WTC11 (cell line): ENCODE results near the gene PHRF1. TPM values are rescaled to one million over a fixed set of nuclear protein-coding genes. Genes with fewer than 3 reads are reported as not detected.

Experiments used
- AR ChIP-seq: fragments of 250-450 bp; sonication (Bioruptor Pico); IDR thresholded peaks from 2 replicates; pipeline ENCODE4 v1.9.0; 2021; ENCODE audit warnings: mild to moderate bottlenecking
- ATF2 ChIP-seq: sonication (generic); formaldehyde crosslinking; IDR thresholded peaks from 2 replicates; pipeline ENCODE4 v1.8.1; 2022; ENCODE audit warnings: low read depth, missing genetic modification reagents, borderline replicate concordance
- CBFB ChIP-seq: sonication (generic); formaldehyde crosslinking; IDR thresholded peaks from 2 replicates; pipeline ENCODE4 v1.8.1; 2022; ENCODE audit warnings: mild to moderate bottlenecking, low read depth, missing genetic modification reagents
- ESRRA ChIP-seq: sonication (generic); formaldehyde crosslinking; IDR thresholded peaks from 2 replicates; pipeline ENCODE4 v1.8.1; 2022; ENCODE audit warnings: mild to moderate bottlenecking, missing genetic modification reagents, borderline replicate concordance
- FOXJ3 ChIP-seq: sonication (generic); formaldehyde crosslinking; IDR thresholded peaks from 2 replicates; pipeline ENCODE4 v1.9.0; 2021; ENCODE audit warnings: missing genetic modification reagents, mild to moderate bottlenecking, borderline replicate concordance
- FOXP4 ChIP-seq: sonication (generic); formaldehyde crosslinking; IDR thresholded peaks from 2 replicates; pipeline ENCODE4 v1.8.0; 2022; ENCODE audit warnings: mild to moderate bottlenecking, missing genetic modification reagents
- MYBL2 ChIP-seq: sonication (generic); formaldehyde crosslinking; IDR thresholded peaks from 2 replicates; pipeline ENCODE4 v1.8.1; 2023; ENCODE audit warnings: mild to moderate bottlenecking, moderate library complexity, missing genetic modification reagents
- NFE2L1 ChIP-seq: sonication (generic); formaldehyde crosslinking; IDR thresholded peaks from 2 replicates; pipeline ENCODE4 v1.8.1; 2023; ENCODE audit warnings: missing genetic modification reagents
- NR1H2 ChIP-seq: sonication (generic); formaldehyde crosslinking; IDR thresholded peaks from 2 replicates; pipeline ENCODE4 v1.9.0; 2021; ENCODE audit warnings: mild to moderate bottlenecking, moderate library complexity, missing genetic modification reagents
- PRRX2 ChIP-seq: fragments of 250-450 bp; sonication (Bioruptor Pico); IDR thresholded peaks from 2 replicates; pipeline ENCODE4 v1.8.0; 2021; ENCODE audit warnings: mild to moderate bottlenecking
- RELA ChIP-seq: sonication (generic); formaldehyde crosslinking; IDR thresholded peaks from 2 replicates; pipeline ENCODE4 v1.8.1; 2022; ENCODE audit warnings: missing genetic modification reagents, mild to moderate bottlenecking, borderline replicate concordance
- SMAD3 ChIP-seq: sonication (generic); formaldehyde crosslinking; IDR thresholded peaks from 2 replicates; pipeline ENCODE4 v1.8.0; 2022; ENCODE audit warnings: missing genetic modification reagents, mild to moderate bottlenecking, borderline replicate concordance
- SOX15 ChIP-seq: fragments of 250-450 bp; sonication (Bioruptor Pico); IDR thresholded peaks from 2 replicates; pipeline ENCODE4 v1.9.0; 2021; ENCODE audit warnings: mild to moderate bottlenecking
- SP1 ChIP-seq: sonication (generic); formaldehyde crosslinking; conservative IDR thresholded peaks from 2 replicates; pipeline ENCODE4 v1.8.1; 2022; ENCODE audit warnings: missing genetic modification reagents
- TCF7 ChIP-seq: sonication (generic); formaldehyde crosslinking; IDR thresholded peaks from 2 replicates; pipeline ENCODE4 v1.8.0; 2022; ENCODE audit warnings: mild to moderate bottlenecking, low read depth, missing genetic modification reagents, moderate library complexity
- TEAD4 ChIP-seq: sonication (generic); formaldehyde crosslinking; IDR thresholded peaks from 2 replicates; pipeline ENCODE4 v1.8.0; 2022; ENCODE audit warnings: mild to moderate bottlenecking, missing genetic modification reagents
- TP53 ChIP-seq: sonication (generic); formaldehyde crosslinking; IDR thresholded peaks from 2 replicates; pipeline ENCODE4 v1.8.1; 2023; ENCODE audit warnings: mild to moderate bottlenecking, missing genetic modification reagents
- USF2 ChIP-seq: sonication (generic); formaldehyde crosslinking; IDR thresholded peaks from 2 replicates; pipeline ENCODE4 v1.8.1; 2023; ENCODE audit warnings: mild to moderate bottlenecking, missing genetic modification reagents, moderate library complexity
- ZBTB21 ChIP-seq: sonication (generic); formaldehyde crosslinking; IDR thresholded peaks from 2 replicates; pipeline ENCODE4 v1.8.1; 2023; ENCODE audit warnings: mild to moderate bottlenecking, missing genetic modification reagents, borderline replicate concordance
- ZNF263 ChIP-seq: sonication (generic); formaldehyde crosslinking; IDR thresholded peaks from 2 replicates; pipeline ENCODE4 v1.8.1; 2022; ENCODE audit warnings: low read depth, mild to moderate bottlenecking, moderate library complexity, missing genetic modification reagents
- ZNF396 ChIP-seq: fragments of 250-450 bp; sonication (Bioruptor Pico); IDR thresholded peaks from 2 replicates; pipeline ENCODE4 v1.8.0; 2021; ENCODE audit warnings: mild to moderate bottlenecking, moderate library complexity, borderline replicate concordance
- ZNF416 ChIP-seq: fragments of 250-450 bp; sonication (Bioruptor Pico); IDR thresholded peaks from 2 replicates; pipeline ENCODE4 v1.9.0; 2021; ENCODE audit warnings: mild to moderate bottlenecking, inconsistent platforms
- ZNF423 ChIP-seq: fragments of 250-450 bp; sonication (Bioruptor Pico); IDR thresholded peaks from 2 replicates; pipeline ENCODE4 v2.1.2; 2022; ENCODE audit warnings: mild to moderate bottlenecking, moderate library complexity
- ZSCAN18 ChIP-seq: fragments of 250-450 bp; sonication (Bioruptor Pico); IDR thresholded peaks from 2 replicates; pipeline ENCODE4 v2.1.2; 2022; ENCODE audit warnings: mild to moderate bottlenecking, moderate library complexity
- total RNA-seq: library from RNA; stranded (reverse); gene quantifications from 3 replicates; pipeline ENCODE4 v1.2.3, GENCODE V29; 2021
- TF ChIP-seq, protein P1 (sequence below): sonication (generic); formaldehyde crosslinking; conservative IDR thresholded peaks from 2 replicates; pipeline ENCODE4 v1.8.1; 2022; ENCODE audit warnings: mild to moderate bottlenecking, missing genetic modification reagents
- TF ChIP-seq, protein P2 (sequence below): sonication (generic); formaldehyde crosslinking; IDR thresholded peaks from 2 replicates; pipeline ENCODE4 v1.8.0; 2023; ENCODE audit warnings: mild to moderate bottlenecking, missing genetic modification reagents
- TF ChIP-seq, protein P3 (sequence below): sonication (generic); formaldehyde crosslinking; IDR thresholded peaks from 2 replicates; pipeline ENCODE4 v1.8.1; 2023; ENCODE audit warnings: mild to moderate bottlenecking, missing genetic modification reagents, moderate library complexity

The PHRF1 gene
- total RNA-seq, 1 experiment from 2014 or later, result 46.9 TPM

- TF ChIP-seq AR (CRISPR knock-in tag) (no peak), NR1H2 (CRISPR knock-in tag) (no peak), ESRRA (CRISPR knock-in tag) (no peak), ZNF263 (CRISPR knock-in tag) (peak; percentile 40; the same call in 1 of the 2 replicates), TP53 (CRISPR knock-in tag) (no peak), PRRX2 (CRISPR knock-in tag) (no peak), ZSCAN18 (CRISPR knock-in tag) (no peak), SOX15 (no peak), NFE2L1 (CRISPR knock-in tag) (no peak), RELA (CRISPR knock-in tag) (no peak), FOXP4 (CRISPR knock-in tag) (no peak), ATF2 (CRISPR knock-in tag) (no peak), ZNF396 (CRISPR knock-in tag) (no peak), FOXJ3 (CRISPR knock-in tag) (no peak), TEAD4 (no peak), MYBL2 (CRISPR knock-in tag) (no peak), CBFB (CRISPR knock-in tag) (no peak), ZNF423 (CRISPR knock-in tag) (no peak), SMAD3 (CRISPR knock-in tag) (no peak), ZBTB21 (CRISPR knock-in tag) (no peak), TCF7 (CRISPR knock-in tag) (no peak), ZNF416 (no peak), USF2 (CRISPR knock-in tag) (no peak), SP1 (CRISPR knock-in tag) (peak; percentile 93)
- TF ChIP-seq, protein P1, sequence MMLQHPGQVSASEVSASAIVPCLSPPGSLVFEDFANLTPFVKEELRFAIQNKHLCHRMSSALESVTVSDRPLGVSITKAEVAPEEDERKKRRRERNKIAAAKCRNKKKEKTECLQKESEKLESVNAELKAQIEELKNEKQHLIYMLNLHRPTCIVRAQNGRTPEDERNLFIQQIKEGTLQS, result no peak
- TF ChIP-seq, protein P2, sequence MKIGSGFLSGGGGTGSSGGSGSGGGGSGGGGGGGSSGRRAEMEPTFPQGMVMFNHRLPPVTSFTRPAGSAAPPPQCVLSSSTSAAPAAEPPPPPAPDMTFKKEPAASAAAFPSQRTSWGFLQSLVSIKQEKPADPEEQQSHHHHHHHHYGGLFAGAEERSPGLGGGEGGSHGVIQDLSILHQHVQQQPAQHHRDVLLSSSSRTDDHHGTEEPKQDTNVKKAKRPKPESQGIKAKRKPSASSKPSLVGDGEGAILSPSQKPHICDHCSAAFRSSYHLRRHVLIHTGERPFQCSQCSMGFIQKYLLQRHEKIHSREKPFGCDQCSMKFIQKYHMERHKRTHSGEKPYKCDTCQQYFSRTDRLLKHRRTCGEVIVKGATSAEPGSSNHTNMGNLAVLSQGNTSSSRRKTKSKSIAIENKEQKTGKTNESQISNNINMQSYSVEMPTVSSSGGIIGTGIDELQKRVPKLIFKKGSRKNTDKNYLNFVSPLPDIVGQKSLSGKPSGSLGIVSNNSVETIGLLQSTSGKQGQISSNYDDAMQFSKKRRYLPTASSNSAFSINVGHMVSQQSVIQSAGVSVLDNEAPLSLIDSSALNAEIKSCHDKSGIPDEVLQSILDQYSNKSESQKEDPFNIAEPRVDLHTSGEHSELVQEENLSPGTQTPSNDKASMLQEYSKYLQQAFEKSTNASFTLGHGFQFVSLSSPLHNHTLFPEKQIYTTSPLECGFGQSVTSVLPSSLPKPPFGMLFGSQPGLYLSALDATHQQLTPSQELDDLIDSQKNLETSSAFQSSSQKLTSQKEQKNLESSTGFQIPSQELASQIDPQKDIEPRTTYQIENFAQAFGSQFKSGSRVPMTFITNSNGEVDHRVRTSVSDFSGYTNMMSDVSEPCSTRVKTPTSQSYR (CRISPR knock-in tag), result no peak
- TF ChIP-seq, protein P3, sequence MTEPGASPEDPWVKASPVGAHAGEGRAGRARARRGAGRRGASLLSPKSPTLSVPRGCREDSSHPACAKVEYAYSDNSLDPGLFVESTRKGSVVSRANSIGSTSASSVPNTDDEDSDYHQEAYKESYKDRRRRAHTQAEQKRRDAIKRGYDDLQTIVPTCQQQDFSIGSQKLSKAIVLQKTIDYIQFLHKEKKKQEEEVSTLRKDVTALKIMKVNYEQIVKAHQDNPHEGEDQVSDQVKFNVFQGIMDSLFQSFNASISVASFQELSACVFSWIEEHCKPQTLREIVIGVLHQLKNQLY (CRISPR knock-in tag), result no peak
Measured at GRCh38 chr11:535519-536454, 40.5 kb upstream of the PHRF1 start, which contains the start of gene HRAS (continued).
